BJ (cell line): ENCODE results near the gene LAMA5. TPM values are rescaled to one million over a fixed set of nuclear protein-coding genes. Genes with fewer than 3 reads are reported as not detected.

Source experiments
- CTCF ChIA-PET: fragments of 350-600 bp; formaldehyde crosslinking; extraction: SDS; loops from one replicate; lab custom pipeline; 2021; ENCODE audit warnings: antibody characterized with exemption, inconsistent platforms; lab: Yijun Ruan, JAX
- POLR2A ChIA-PET: fragments of 300-600 bp; sonication (Branson Sonifier 250); formaldehyde crosslinking; extraction: SDS; loops from one replicate; lab custom pipeline; 2021; ENCODE audit warnings: antibody characterized with exemption; lab: Charles Lee
- DNase-seq: peaks from one replicate; pipeline ENCODE4 v3.0.0-alpha.2; 2011; ENCODE audit warnings: low read depth
- H3K27me3 ChIP-seq: 2 replicates; pipeline ENCODE4 v1.6.0; 2011; ENCODE audit warnings: low read length; ENCODE audit not compliant: control insufficient read depth, insufficient read depth
- H3K36me3 ChIP-seq: 2 replicates; pipeline ENCODE4 v1.5.1; 2011; ENCODE audit warnings: low read length; ENCODE audit not compliant: control insufficient read depth, insufficient read depth
- H3K4me3 ChIP-seq: 2 replicates; pipeline ENCODE4 v1.5.1; 2011; ENCODE audit warnings: low read depth, mild to moderate bottlenecking, control low read depth, low read length
- CTCF ChIP-seq: IDR thresholded peaks from 2 replicates; pipeline ENCODE4 v1.5.1; 2011; ENCODE audit warnings: low read depth, mild to moderate bottlenecking, control low read depth, inconsistent platforms, low read length, moderate library complexity; ENCODE audit not compliant: insufficient read depth
- polyA plus RNA-seq: library from polyadenylated mRNA; depleted of rRNA; stranded (reverse); fragments of >200 nt; gene quantifications from 2 replicates; pipeline ENCODE4 v1.2.3, GENCODE V29; 2011

LAMA5 gene
- polyA plus RNA-seq, 1 experiment: 1.1 TPM

GRCh38 chr20:62353289-62354030, 13.7 kb downstream of the LAMA5 start:
- ChIA-PET CTCF (no interaction called here), POLR2A (no interaction called here)
- H3K36me3 ChIP-seq: no peaks in the 10 kb centered on the region
- H3K4me3 ChIP-seq: no peak overlapping the region
- H3K27me3 ChIP-seq: no peaks in the 10 kb centered on the region
- no peak for TF ChIP-seq CTCF
- no peak for DNase-seq

- TF ChIP-seq CTCF: no peak
- no peak overlapping the region for H3K4me3 ChIP-seq
- ChIA-PET CTCF (no interaction called here), POLR2A (no interaction called here)
- H3K36me3 ChIP-seq: no peaks in the 10 kb centered on the region
- no peaks in the 10 kb centered on the region for H3K27me3 ChIP-seq
- no peak for DNase-seq
These were observed 14.5 kb downstream of the LAMA5 start for GRCh38 chr20:62352402-62353288.

GRCh38 chr20:62351469-62352401, 15.4 kb downstream of the LAMA5 start:
- CTCF ChIA-PET: no interaction called here
- Histone ChIP-seq H3K27me3 (no peaks in the 10 kb centered on the region), H3K4me3 (no peak overlapping the region), H3K36me3 (peaks cover under 1% of the 10 kb centered on the region; the same call in 1 of the 2 replicates)
- POLR2A ChIA-PET: no interaction called here
- DNase-seq: no peak
- TF ChIP-seq CTCF: no peak

GRCh38 chr20:62350629-62351422, 16.3 kb downstream of the LAMA5 start:
- no peak for DNase-seq
- CTCF ChIA-PET: interaction anchor here (0.9 to 1.0 kb wide), 2 partner anchors 18 to 25 kb away, joined by 3 to 4 read pairs; no protein-coding TSS in a partner anchor
- no peaks in the 10 kb centered on the region for H3K27me3 ChIP-seq
- POLR2A ChIA-PET: no interaction called here
- no peak overlapping the region for H3K4me3 ChIP-seq
- peaks cover 1% of the 10 kb centered on the region; the same call in 1 of the 2 replicates for H3K36me3 ChIP-seq
- no peak for TF ChIP-seq CTCF
